PC-3 (cell line): ENCODE results near the gene IL3. TPM values are rescaled to one million over a fixed set of nuclear protein-coding genes. Genes with fewer than 3 reads are reported as not detected.
A peak's percentile ranks its signal among the peaks of the same experiment; 100 is the strongest.

Experiments
- ATAC-seq: fragments of 200-7000 bp; cut with Tn5 transposase; 2 replicates; pipeline ENCODE4 v1.9.1; 2020; ENCODE audit warnings: mild to moderate bottlenecking, moderate library complexity
- BruUV-seq: library from RNA; stranded (reverse); fragments of 400-500 nt; replicated peaks from 2 replicates; lab custom pipeline; 2021; lab: Mats Ljungman, UMichigan
- CTCF ChIA-PET: fragments of 300-600 bp; sonication (Branson Sonifier 250); formaldehyde crosslinking; loops from one replicate; lab custom pipeline; 2022; ENCODE audit warnings: antibody characterized with exemption; lab: Charles Lee
- POLR2A ChIA-PET: fragments of 300-600 bp; sonication (Branson Sonifier 250); formaldehyde crosslinking; loops from one replicate; lab custom pipeline; 2022; ENCODE audit warnings: antibody characterized with exemption; ENCODE audit not compliant: unreplicated experiment; lab: Charles Lee
- DNase-seq: peaks from one replicate; pipeline ENCODE4 v3.0.0-alpha.2; 2015
- H2AFZ ChIP-seq: fragments of 300-600 bp; sonication (generic); 2 replicates; pipeline ENCODE4 v1.6.0; 2016; ENCODE audit warnings: antibody characterized with exemption, low read length
- H3F3A ChIP-seq: fragments of 300-600 bp; sonication (generic); one replicate; pipeline ENCODE4 v1.6.0; 2017; ENCODE audit warnings: antibody characterized with exemption, low read length, control low read depth, mild to moderate bottlenecking; ENCODE audit not compliant: unreplicated experiment
- H3K27ac ChIP-seq: fragments of 300-600 bp; sonication (generic); 2 replicates; pipeline ENCODE4 v1.5.1; 2016; ENCODE audit warnings: mild to moderate bottlenecking, low read length
- H3K27me3 ChIP-seq: fragments of 300-600 bp; sonication (generic); 2 replicates; pipeline ENCODE4 v1.6.1; 2016; ENCODE audit warnings: low read length, mixed read lengths
- H3K36me3 ChIP-seq: fragments of 300-600 bp; sonication (generic); 2 replicates; pipeline ENCODE4 v1.6.1; 2016; ENCODE audit warnings: low read depth, mixed run types, low read length, mixed read lengths
- H3K4me1 ChIP-seq: fragments of 300-600 bp; sonication (generic); 2 replicates; pipeline ENCODE4 v1.5.1; 2016; ENCODE audit warnings: low read length; ENCODE audit not compliant: insufficient read depth
- H3K4me2 ChIP-seq: fragments of 300-600 bp; sonication (generic); 2 replicates; pipeline ENCODE4 v1.6.0; 2016; ENCODE audit warnings: low read length
- H3K4me3 ChIP-seq: fragments of 300-600 bp; sonication (generic); 2 replicates; pipeline ENCODE4 v1.5.1; 2016; ENCODE audit warnings: mild to moderate bottlenecking, low read length, mixed read lengths
- H3K79me2 ChIP-seq: fragments of 300-600 bp; sonication (generic); 2 replicates; pipeline ENCODE4 v1.6.1; 2017; ENCODE audit warnings: low read length, mixed read lengths
- H3K9ac ChIP-seq: fragments of 300-600 bp; sonication (generic); 2 replicates; pipeline ENCODE4 v1.6.0; 2016; ENCODE audit warnings: mild to moderate bottlenecking, low read length
- H3K9me2 ChIP-seq: fragments of 300-600 bp; sonication (generic); replicated peaks from 2 replicates; pipeline ENCODE4 v1.6.1; 2016; ENCODE audit warnings: mixed run types, low read length, mixed read lengths
- H3K9me3 ChIP-seq: fragments of 300-600 bp; sonication (generic); 2 replicates; pipeline ENCODE4 v1.6.1; 2016; ENCODE audit warnings: low read length, mixed read lengths
- H4K20me1 ChIP-seq: fragments of 300-600 bp; sonication (generic); 2 replicates; pipeline ENCODE4 v1.6.1; 2016; ENCODE audit warnings: low read length, mixed read lengths
- CTCF ChIP-seq: fragments of 300-600 bp; sonication (generic); conservative IDR thresholded peaks from 2 replicates; pipeline ENCODE4 v1.5.1; 2017; ENCODE audit warnings: antibody characterized with exemption, low read depth, mild to moderate bottlenecking, low read length
- EZH2 ChIP-seq: fragments of 300-600 bp; sonication (generic); IDR thresholded peaks from one replicate; pipeline ENCODE4 v1.6.1; 2017; ENCODE audit warnings: antibody characterized with exemption, mild to moderate bottlenecking, low read length; ENCODE audit not compliant: unreplicated experiment
- EZH2phosphoT487 ChIP-seq: fragments of 300-600 bp; sonication (generic); IDR thresholded peaks from 2 replicates; pipeline ENCODE4 v1.6.1; 2018; ENCODE audit warnings: mild to moderate bottlenecking, antibody characterized with exemption, low read length, borderline replicate concordance
- intact Hi-C: fragments of 100-400 bp; cut with micrococcal nuclease; formaldehyde crosslinking; loops from 2 replicates; pipeline ENCODE4 v1.9.0; 2023
- total RNA-seq: library from RNA; depleted of rRNA; stranded (reverse); fragments of >200 nt; gene quantifications from 2 replicates; pipeline ENCODE4 v1.2.3, GENCODE V29; 2014

Gene IL3
- total RNA-seq, 1 experiment from 2014 or later, result not detected

- no peaks in the 10 kb centered on the region for H3K79me2 ChIP-seq
- POLR2A ChIA-PET, result no interaction called here
- no peak overlapping the region for H3K9ac ChIP-seq
Measured at GRCh38 chr5:132098151-132098594, 37.7 kb downstream of the IL3 start.

DNA sequence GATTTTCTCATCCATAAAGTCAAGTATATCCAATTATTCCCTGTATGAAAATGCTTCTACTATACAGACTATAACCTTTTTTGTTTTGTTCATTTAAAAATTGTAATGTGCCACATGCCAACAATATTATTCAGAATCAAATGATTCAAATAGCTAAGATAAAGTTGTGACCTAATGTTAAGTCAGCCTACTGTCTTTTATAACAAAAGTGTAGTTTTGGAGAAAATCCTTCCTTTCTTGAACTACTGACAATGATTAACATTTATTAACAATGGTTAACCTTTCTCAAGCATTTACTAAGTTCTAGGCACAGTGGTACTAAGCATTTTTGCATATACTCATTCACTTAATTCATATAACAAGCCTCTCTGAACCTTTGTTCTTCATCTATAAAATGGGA lies 38.2 kb downstream of the IL3 start:
- Histone ChIP-seq H3K9ac (no peak overlapping the region), H2AFZ (no peak overlapping the region), H3K27me3 (no peaks in the 10 kb centered on the region), H4K20me1 (no peaks in the 10 kb centered on the region), H3K9me3 (no peaks in the 10 kb centered on the region), H3K9me2 (no peaks in the 10 kb centered on the region), H3K79me2 (no peaks in the 10 kb centered on the region), H3K27ac (peak overlapping the region; percentile 29), H3K4me1 (peaks cover 55% of the 10 kb centered on the region), H3K36me3 (no peaks in the 10 kb centered on the region), H3K4me3 (no peak overlapping the region), H3F3A (peaks cover 3% of the 10 kb centered on the region), H3K4me2 (no peak overlapping the region)
- no peak for DNase-seq
- BruUV-seq, result no TSS peak
- CTCF ChIA-PET, result no interaction called here
- intact Hi-C loops, result no loop called here
- no peak for ATAC-seq
- POLR2A ChIA-PET, result no interaction called here
- TF ChIP-seq EZH2phosphoT487, result no peak
- TF ChIP-seq EZH2, result no peak
- TF ChIP-seq CTCF, result no peak

More at GRCh38 chr5:132098151-132098594, 37.7 kb downstream of the IL3 start:
- ATAC-seq (no peak), DNase-seq (no peak)
- no peak overlapping the region for H3K4me2 ChIP-seq
- no peaks in the 10 kb centered on the region for H4K20me1 ChIP-seq
- H3K27me3 ChIP-seq, result no peaks in the 10 kb centered on the region
- H2AFZ ChIP-seq, result no peak overlapping the region
- CTCF ChIA-PET, result interaction anchor here (0.6 kb wide), 1 partner anchor 36 kb away, joined by 3 read pairs; no protein-coding TSS in a partner anchor
- intact Hi-C loops, result no loop called here
- peaks cover 3% of the 10 kb centered on the region for H3F3A ChIP-seq
- H3K9me3 ChIP-seq, result no peaks in the 10 kb centered on the region
- TF ChIP-seq CTCF, result no peak
- no peak for TF ChIP-seq EZH2
- no peak for TF ChIP-seq EZH2phosphoT487
- no peak overlapping the region for H3K4me3 ChIP-seq
- H3K9me2 ChIP-seq, result no peaks in the 10 kb centered on the region
- BruUV-seq, result no TSS peak
- no peaks in the 10 kb centered on the region for H3K36me3 ChIP-seq
- H3K27ac ChIP-seq, result peak overlapping the region; percentile 29
- peaks cover 55% of the 10 kb centered on the region for H3K4me1 ChIP-seq

- peaks cover 54% of the 10 kb centered on the region for H3K4me1 ChIP-seq
- H3K36me3 ChIP-seq, result no peaks in the 10 kb centered on the region
- peaks cover 6% of the 10 kb centered on the region for H3F3A ChIP-seq
- H3K27me3 ChIP-seq, result no peaks in the 10 kb centered on the region
- BruUV-seq, result no TSS peak
- H3K27ac ChIP-seq, result peak overlapping the region; percentile 29
- H3K9ac ChIP-seq, result no peak overlapping the region
- no peak overlapping the region for H3K4me2 ChIP-seq
- TF ChIP-seq CTCF, result no peak
- no peak for TF ChIP-seq EZH2
- no peak for TF ChIP-seq EZH2phosphoT487
- POLR2A ChIA-PET, result no interaction called here
- no peaks in the 10 kb centered on the region for H4K20me1 ChIP-seq
- no peaks in the 10 kb centered on the region for H3K79me2 ChIP-seq
- CTCF ChIA-PET, result no interaction called here
- no peaks in the 10 kb centered on the region for H3K9me2 ChIP-seq
- no peaks in the 10 kb centered on the region for H3K9me3 ChIP-seq
- intact Hi-C loops, result no loop called here
- no peak for ATAC-seq
- H3K4me3 ChIP-seq, result no peak overlapping the region
- H2AFZ ChIP-seq, result no peak overlapping the region
- DNase-seq, result no peak
Measured at GRCh38 chr5:132099076-132099748, 38.8 kb downstream of the IL3 start.
